ENCODE measurements around the gene TMEM38B. TPM values are rescaled to one million over a fixed set of nuclear protein-coding genes. Genes with fewer than 3 reads are reported as not detected.

The TMEM38B gene
- total and polyA plus RNA-seq, 2 experiments from 2014 or later, result 9.4 to 14.7 TPM

GRCh38 chr9:105681724-105682123 lies 12.6 kb upstream of the TMEM38B start (continued):
- TF ChIP-seq ETS1 (IDR thresholded peaks at IDR 0.05), result no peak
- no peak for TF ChIP-seq REST (IDR thresholded peaks at IDR 0.05; ENCODE audit: unreplicated experiment)
- no peak for TF ChIP-seq ZNF331 (CRISPR knock-in tag; IDR thresholded peaks at IDR 0.05; ENCODE audit: low read depth)
- no peak for TF ChIP-seq NANOG (IDR thresholded peaks at IDR 0.05; ENCODE audit: borderline replicate concordance)
- no peak for TF ChIP-seq EZH2 (IDR thresholded peaks at IDR 0.05; ENCODE audit: low read depth, unreplicated experiment)

- Histone ChIP-seq H2AFZ (peak overlapping the region; percentile 29; the same call in 1 of the 2 replicates), H3K79me2 (replicated peaks; ENCODE audit: insufficient read depth) (no peaks in the 10 kb centered on the region), H3K4me2 (no peak overlapping the region), H3K27me3 (ENCODE audit: insufficient read depth) (no peaks in the 10 kb centered on the region), H3K27ac (ENCODE audit: low read depth) (no peak overlapping the region), H3F3A (replicated peaks; ENCODE audit: low read depth) (no peaks in the 10 kb centered on the region), H4K20me1 (replicated peaks; ENCODE audit: insufficient read depth) (no peaks in the 10 kb centered on the region; the same call in 1 of the 2 replicates), H3K4me3 (no peak overlapping the region), H3K36me3 (ENCODE audit: insufficient read depth) (no peaks in the 10 kb centered on the region), H3K9me2 (ENCODE audit: insufficient read depth) (no peaks in the 10 kb centered on the region), H3K4me1 (ENCODE audit: insufficient read depth) (0 out of 2 replicates have a peak, but pooled peaks cover 4% of the 10 kb centered on the region)
- no peaks in the 10 kb centered on the region for H3K9me3 Mint-ChIP-seq
- TF ChIP-seq ZNF462 (CRISPR knock-in tag; IDR thresholded peaks at IDR 0.05) (no peak), EZH2phosphoT487 (IDR thresholded peaks at IDR 0.05; ENCODE audit: unreplicated experiment) (no peak), JUNB (IDR thresholded peaks at IDR 0.05; ENCODE audit: unreplicated experiment) (no peak), ZNF331 (CRISPR knock-in tag; IDR thresholded peaks at IDR 0.05; ENCODE audit: low read depth) (no peak), NANOG (IDR thresholded peaks at IDR 0.05; ENCODE audit: borderline replicate concordance) (no peak)
- H3K4me1 Mint-ChIP-seq, result peaks cover 12% of the 10 kb centered on the region; the same call in 2 of the 3 replicates
- peaks cover 3% of the 10 kb centered on the region for H3K27me3 Mint-ChIP-seq (ENCODE audit: insufficient read depth, low read depth, poor library complexity)
- ATAC-seq (no peak), DNase-seq (ENCODE audit: low spot score) (no peak)
- no peaks in the 10 kb centered on the region for H3K36me3 Mint-ChIP-seq (ENCODE audit: low read depth)
- H3K4me3 Mint-ChIP-seq, result no peak overlapping the region
- no peak overlapping the region for H3K27ac Mint-ChIP-seq
Observed at GRCh38 chr9:105683688-105684275, 10.6 kb upstream of the TMEM38B start.

Measured in GM23338 (cell line).